MM.1S (cell line): ENCODE results near the gene MPHOSPH9.

Source experiments
- DNase-seq: peaks from one replicate; pipeline ENCODE4 v3.0.0-alpha.2; 2015
- H2AFZ ChIP-seq: fragments of 300-600 bp; sonication (generic); 2 replicates; pipeline ENCODE4 v1.6.0; 2016; ENCODE audit warnings: antibody characterized with exemption, low read length
- H3F3A ChIP-seq: fragments of 300-600 bp; sonication (generic); 2 replicates; pipeline ENCODE4 v1.6.1; 2016; ENCODE audit warnings: mild to moderate bottlenecking, antibody characterized with exemption, low read length, moderate library complexity, mixed read lengths; ENCODE audit not compliant: insufficient read depth
- H3K27ac ChIP-seq: fragments of 300-600 bp; sonication (generic); 2 replicates; pipeline ENCODE4 v1.5.1; 2016; ENCODE audit warnings: mild to moderate bottlenecking, low read length
- H3K27me3 ChIP-seq: fragments of 300-600 bp; sonication (generic); replicated peaks from 2 replicates; pipeline ENCODE4 v1.6.0; 2016; ENCODE audit warnings: low read length; ENCODE audit not compliant: insufficient read depth
- H3K36me3 ChIP-seq: fragments of 300-600 bp; sonication (generic); replicated peaks from 2 replicates; pipeline ENCODE4 v1.6.1; 2016; ENCODE audit warnings: mild to moderate bottlenecking, low read length, mixed read lengths; ENCODE audit not compliant: insufficient read depth
- H3K4me1 ChIP-seq: fragments of 300-600 bp; sonication (generic); 2 replicates; pipeline ENCODE4 v1.6.1; 2016; ENCODE audit warnings: low read length, mixed read lengths
- H3K4me2 ChIP-seq: fragments of 300-600 bp; sonication (generic); 2 replicates; pipeline ENCODE4 v1.6.0; 2016; ENCODE audit warnings: low read depth, low read length
- H3K4me3 ChIP-seq: fragments of 300-600 bp; sonication (generic); 2 replicates; pipeline ENCODE4 v1.5.1; 2016; ENCODE audit warnings: low read length, mixed read lengths
- H3K79me2 ChIP-seq: fragments of 300-600 bp; sonication (generic); 2 replicates; pipeline ENCODE4 v1.6.1; 2016; ENCODE audit warnings: mixed run types, low read length, mixed read lengths
- H3K9ac ChIP-seq: fragments of 300-600 bp; sonication (generic); 2 replicates; pipeline ENCODE4 v1.6.1; 2016; ENCODE audit warnings: low read length, mixed read lengths
- H3K9me2 ChIP-seq: fragments of 300-600 bp; sonication (generic); replicated peaks from 2 replicates; pipeline ENCODE4 v1.6.1; 2016; ENCODE audit warnings: mild to moderate bottlenecking, low read length, mixed read lengths; ENCODE audit not compliant: insufficient read depth
- H3K9me3 ChIP-seq: fragments of 300-600 bp; sonication (generic); replicated peaks from 2 replicates; pipeline ENCODE4 v1.6.1; 2016; ENCODE audit warnings: mild to moderate bottlenecking, low read length, mixed read lengths; ENCODE audit not compliant: insufficient read depth
- H4K20me1 ChIP-seq: fragments of 300-600 bp; sonication (generic); 2 replicates; pipeline ENCODE4 v1.6.1; 2016; ENCODE audit warnings: mild to moderate bottlenecking, low read length, moderate library complexity, mixed read lengths; ENCODE audit not compliant: insufficient read depth
- EZH2 ChIP-seq: fragments of 300-600 bp; sonication (generic); optimal IDR thresholded peaks from 2 replicates; pipeline ENCODE3; 2017; ENCODE audit warnings: low read depth, mild to moderate bottlenecking, antibody characterized with exemption, low read length, mixed read lengths
- EZH2phosphoT487 ChIP-seq: fragments of 300-600 bp; sonication (generic); IDR thresholded peaks from 2 replicates; pipeline ENCODE4 v1.6.1; 2018; ENCODE audit warnings: antibody characterized with exemption, low read length
- TF ChIP-seq, protein P1 (sequence below): fragments of 300-600 bp; sonication (generic); IDR thresholded peaks from 2 replicates; pipeline ENCODE4 v1.5.1; 2016; ENCODE audit warnings: antibody characterized with exemption, low read length, mixed read lengths

Gene MPHOSPH9

GRCh38 chr12:123180171-123180570 is 52.8 kb downstream of the MPHOSPH9 start:
- DNase-seq: no peak
- no peak overlapping the region for H3K4me3 ChIP-seq
- no peak overlapping the region for H3K9ac ChIP-seq
- H3K27ac ChIP-seq: no peak overlapping the region
- TF ChIP-seq EZH2 (no peak), EZH2phosphoT487 (no peak)
- TF ChIP-seq, protein P1, sequence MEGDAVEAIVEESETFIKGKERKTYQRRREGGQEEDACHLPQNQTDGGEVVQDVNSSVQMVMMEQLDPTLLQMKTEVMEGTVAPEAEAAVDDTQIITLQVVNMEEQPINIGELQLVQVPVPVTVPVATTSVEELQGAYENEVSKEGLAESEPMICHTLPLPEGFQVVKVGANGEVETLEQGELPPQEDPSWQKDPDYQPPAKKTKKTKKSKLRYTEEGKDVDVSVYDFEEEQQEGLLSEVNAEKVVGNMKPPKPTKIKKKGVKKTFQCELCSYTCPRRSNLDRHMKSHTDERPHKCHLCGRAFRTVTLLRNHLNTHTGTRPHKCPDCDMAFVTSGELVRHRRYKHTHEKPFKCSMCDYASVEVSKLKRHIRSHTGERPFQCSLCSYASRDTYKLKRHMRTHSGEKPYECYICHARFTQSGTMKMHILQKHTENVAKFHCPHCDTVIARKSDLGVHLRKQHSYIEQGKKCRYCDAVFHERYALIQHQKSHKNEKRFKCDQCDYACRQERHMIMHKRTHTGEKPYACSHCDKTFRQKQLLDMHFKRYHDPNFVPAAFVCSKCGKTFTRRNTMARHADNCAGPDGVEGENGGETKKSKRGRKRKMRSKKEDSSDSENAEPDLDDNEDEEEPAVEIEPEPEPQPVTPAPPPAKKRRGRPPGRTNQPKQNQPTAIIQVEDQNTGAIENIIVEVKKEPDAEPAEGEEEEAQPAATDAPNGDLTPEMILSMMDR: no peak
- H3K9me3 ChIP-seq: no peaks in the 10 kb centered on the region
- H3F3A ChIP-seq: no peaks in the 10 kb centered on the region
- no peaks in the 10 kb centered on the region for H4K20me1 ChIP-seq
- no peaks in the 10 kb centered on the region for H3K9me2 ChIP-seq
- no peaks in the 10 kb centered on the region for H3K27me3 ChIP-seq
- no peak overlapping the region for H3K4me2 ChIP-seq
- H2AFZ ChIP-seq: no peak overlapping the region
- no peaks in the 10 kb centered on the region for H3K4me1 ChIP-seq
- no peaks in the 10 kb centered on the region for H3K79me2 ChIP-seq
- H3K36me3 ChIP-seq: no peaks in the 10 kb centered on the region

GRCh38 chr12:123171967-123172366 is 61.0 kb downstream of the MPHOSPH9 start:
- no peak overlapping the region for H3K27ac ChIP-seq
- H3F3A ChIP-seq: no peaks in the 10 kb centered on the region
- no peaks in the 10 kb centered on the region for H3K27me3 ChIP-seq
- no peak overlapping the region for H2AFZ ChIP-seq
- DNase-seq: no peak
- no peaks in the 10 kb centered on the region for H3K9me3 ChIP-seq
- TF ChIP-seq EZH2phosphoT487 (no peak), EZH2 (no peak)
- TF ChIP-seq, protein P1: no peak
- no peak overlapping the region for H3K9ac ChIP-seq
- no peaks in the 10 kb centered on the region for H3K4me1 ChIP-seq
- H4K20me1 ChIP-seq: no peaks in the 10 kb centered on the region
- H3K4me3 ChIP-seq: no peak overlapping the region
- no peaks in the 10 kb centered on the region for H3K9me2 ChIP-seq
- no peaks in the 10 kb centered on the region for H3K79me2 ChIP-seq
- no peak overlapping the region for H3K4me2 ChIP-seq
- H3K36me3 ChIP-seq: no peaks in the 10 kb centered on the region

GRCh38 chr12:123167329-123167728 is 65.6 kb downstream of the MPHOSPH9 start:
- H3K79me2 ChIP-seq: no peaks in the 10 kb centered on the region
- no peaks in the 10 kb centered on the region for H3K36me3 ChIP-seq
- H3K27ac ChIP-seq: no peak overlapping the region
- H3K9me2 ChIP-seq: no peaks in the 10 kb centered on the region
- H4K20me1 ChIP-seq: no peaks in the 10 kb centered on the region
- no peak for DNase-seq
- no peak overlapping the region for H2AFZ ChIP-seq
- no peaks in the 10 kb centered on the region for H3K9me3 ChIP-seq
- H3K9ac ChIP-seq: no peak overlapping the region
- H3K27me3 ChIP-seq: no peaks in the 10 kb centered on the region
- H3K4me1 ChIP-seq: no peaks in the 10 kb centered on the region
- no peak for TF ChIP-seq EZH2
- no peak for TF ChIP-seq EZH2phosphoT487
- TF ChIP-seq, protein P1: no peak
- H3K4me3 ChIP-seq: no peak overlapping the region
- no peaks in the 10 kb centered on the region for H3F3A ChIP-seq
- H3K4me2 ChIP-seq: no peak overlapping the region
